Glomerular endothelial cell (primary cell): ENCODE data around the gene SORD. TPM values are rescaled to one million over a fixed set of nuclear protein-coding genes. Genes with fewer than 3 reads are reported as not detected.
"Not testable (repeated sequence)": the region's sequence is repeated elsewhere in the genome, so short reads cannot be mapped to it uniquely, and the experiment has no call there.

Experiments
- DNase-seq: peaks from one replicate; pipeline ENCODE4 v3.0.0-alpha.2; 2011; ENCODE audit warnings: low read depth, low spot score; ENCODE audit errors: extremely low read depth
- total RNA-seq: library from RNA; depleted of rRNA; stranded (reverse); fragments of >200 nt; gene quantifications from 2 replicates; pipeline ENCODE4 v1.2.3, GENCODE V29; 2015

SORD gene
- total RNA-seq, 1 donor from 2014 or later, result 6.4 TPM

DNA sequence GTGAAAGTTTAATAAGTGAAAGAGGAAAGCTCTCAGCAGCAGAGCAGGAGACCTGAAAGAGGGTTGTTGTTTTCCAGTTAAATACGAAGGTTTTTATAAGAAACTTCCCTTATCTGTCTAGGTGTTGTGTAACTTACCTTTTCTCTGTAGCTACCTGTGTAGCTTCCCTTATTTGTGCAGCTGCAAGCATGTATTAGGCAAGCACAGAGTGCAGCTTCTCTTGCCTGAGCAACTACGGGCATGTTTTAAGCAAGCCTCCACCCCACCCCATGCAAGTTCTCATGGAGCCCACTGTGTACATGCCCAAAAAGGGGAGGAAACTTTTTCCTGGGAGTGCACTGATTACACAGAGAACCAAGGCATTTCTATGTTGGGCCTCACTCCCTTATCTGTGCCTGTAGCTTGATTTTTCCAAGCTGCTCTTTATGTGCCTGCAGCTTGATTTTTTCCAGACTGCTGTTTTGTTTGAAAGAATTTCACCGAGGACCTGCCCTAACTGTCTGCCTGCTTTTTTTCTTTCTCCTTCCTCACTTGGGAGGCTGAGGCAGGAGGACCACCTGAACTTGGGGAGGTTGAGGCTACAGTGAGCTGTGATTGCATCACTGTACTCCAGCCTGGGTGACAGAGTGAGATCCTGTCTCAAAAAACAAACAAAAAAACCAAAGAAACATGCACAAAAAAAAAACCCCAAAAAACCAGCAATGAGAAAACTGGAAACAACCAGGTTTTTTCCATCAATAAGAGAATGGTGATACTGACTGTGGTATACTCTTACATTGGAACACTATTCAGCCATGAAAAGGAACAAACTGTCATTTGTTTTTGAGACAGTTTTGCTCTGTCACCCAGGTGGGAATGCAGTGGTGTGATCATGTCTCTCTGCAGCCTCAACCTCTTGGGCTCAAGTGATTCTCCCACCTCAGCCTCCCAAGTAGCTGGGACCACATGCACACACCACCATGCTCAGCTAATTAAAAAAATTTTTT lies 36.0 kb downstream of the SORD start:
- DNase-seq, result not testable (repeated sequence)

DNA sequence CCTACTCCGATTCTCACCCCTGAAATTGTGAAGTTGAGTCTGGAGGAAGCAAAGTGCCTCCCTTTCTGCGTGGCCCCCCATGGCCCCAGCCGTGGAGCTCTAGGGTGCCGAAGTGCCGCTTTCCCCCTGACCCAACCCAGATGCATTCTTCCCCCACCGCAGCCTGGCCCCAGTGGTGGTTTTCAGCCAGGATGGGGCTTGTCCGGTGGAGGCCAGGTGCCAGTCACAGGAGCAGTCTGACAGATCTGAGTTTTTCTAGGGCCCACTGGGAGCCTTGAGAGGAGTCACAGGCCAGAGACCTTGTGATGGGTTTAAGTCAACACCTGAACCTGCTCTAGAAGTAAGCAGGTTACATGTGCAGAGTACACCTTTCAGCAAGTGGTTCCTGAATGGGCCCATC lies 39.3 kb downstream of the SORD start:
- DNase-seq, result not testable (repeated sequence)

DNA sequence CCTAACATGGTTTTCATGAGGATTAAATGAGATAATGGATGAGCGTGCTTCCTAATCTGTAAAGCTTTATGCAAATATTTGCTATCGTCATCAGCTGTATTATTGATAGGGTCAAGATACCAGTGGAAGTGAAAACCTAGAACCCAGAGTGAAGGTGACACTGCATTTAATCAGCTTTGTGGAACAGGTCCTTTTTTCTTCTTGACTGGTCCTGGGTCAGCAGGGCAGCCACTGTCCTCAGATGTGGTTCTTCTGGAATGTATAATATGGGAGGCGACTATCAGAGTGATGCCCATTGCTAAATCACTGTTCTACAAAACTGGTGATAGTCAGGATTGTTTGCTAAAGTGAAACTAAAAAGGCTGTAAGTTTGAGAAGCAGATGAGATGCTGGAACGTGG lies 41.4 kb downstream of the SORD start:
- DNase-seq, result no peak

DNA sequence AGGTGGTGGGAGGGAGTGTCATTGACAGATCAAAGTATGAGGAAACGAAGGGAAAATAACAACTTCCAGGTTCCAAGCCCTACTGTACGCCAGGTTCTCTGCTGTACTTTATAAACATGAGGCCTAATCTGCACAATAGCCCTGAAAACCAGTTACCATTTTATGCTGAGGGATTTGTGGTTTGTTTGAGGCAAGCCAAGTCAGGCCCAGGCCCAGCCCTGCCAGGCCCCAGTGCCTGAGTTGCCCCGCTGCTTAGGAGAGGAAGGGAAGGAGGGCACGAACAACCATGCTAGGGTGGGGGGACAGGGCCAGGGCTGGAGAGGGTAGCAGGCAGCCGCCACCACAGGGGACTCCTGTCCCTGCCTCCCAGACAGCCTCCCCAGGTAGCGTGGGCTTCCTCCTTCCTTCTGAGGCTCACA lies 47.0 kb downstream of the SORD start:
- DNase-seq, result not testable (repeated sequence)

DNA sequence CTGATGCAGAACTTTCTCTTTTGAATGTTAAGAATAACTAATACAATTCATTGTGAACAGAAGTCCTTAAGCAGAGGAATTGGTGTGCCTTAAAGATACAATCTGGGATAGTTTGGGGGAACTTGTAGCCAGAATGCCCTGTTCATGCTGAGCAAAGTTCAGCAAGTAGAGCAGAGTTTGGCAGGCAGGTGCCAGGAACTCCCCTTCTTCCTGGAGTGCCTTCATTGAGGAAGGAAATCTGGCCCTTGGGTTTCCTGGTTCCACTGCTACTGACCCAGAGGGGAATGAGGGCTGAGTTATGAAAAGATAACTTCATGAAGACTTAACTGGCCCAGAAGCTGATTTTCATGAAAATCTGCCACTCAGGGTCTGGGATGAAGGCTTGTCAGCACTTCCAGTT lies 50.6 kb downstream of the SORD start:
- not testable (repeated sequence) for DNase-seq

DNA sequence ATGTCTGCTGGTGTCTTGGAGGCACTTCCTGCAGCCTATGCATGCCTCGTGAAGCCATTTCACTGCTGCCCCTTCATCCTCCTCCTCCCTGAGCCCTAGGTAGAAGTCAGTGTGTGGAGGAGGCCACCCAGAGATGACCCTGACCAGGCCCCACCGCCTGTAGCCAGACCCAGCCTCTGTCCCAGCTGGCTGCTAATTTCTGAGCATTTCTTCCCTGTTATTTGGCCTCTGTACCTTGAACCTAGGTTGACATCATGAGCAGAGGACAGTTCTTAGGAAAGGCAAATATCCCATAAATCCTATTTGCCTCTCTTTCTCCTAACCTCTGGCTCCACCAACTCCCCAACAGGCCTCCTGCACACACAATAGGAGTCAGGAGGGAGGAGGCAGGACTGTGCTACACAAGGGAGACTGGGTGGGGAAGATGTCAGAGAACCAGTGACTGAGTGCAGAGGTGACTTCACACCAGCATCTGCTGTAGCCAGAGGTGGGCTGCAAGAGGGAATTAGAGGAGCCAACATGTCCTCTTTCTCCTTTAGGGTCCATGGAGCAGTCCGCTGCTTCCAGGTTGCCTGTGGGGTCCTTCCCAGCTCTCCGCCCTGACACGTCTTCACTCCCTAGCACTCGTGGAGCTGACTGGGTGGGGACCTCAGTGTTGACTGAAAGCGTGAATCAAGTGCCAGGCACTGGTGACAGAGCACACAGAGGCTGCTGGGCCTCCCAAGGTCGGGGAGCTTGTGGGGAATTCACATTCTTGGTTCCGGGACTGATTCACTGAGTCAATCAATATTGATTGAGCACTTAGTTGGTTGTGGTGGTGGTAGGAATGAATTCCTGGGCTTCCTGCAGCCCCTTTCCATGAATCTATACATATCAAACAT lies 52.7 kb downstream of the SORD start:
- DNase-seq, result not testable (repeated sequence)

DNA sequence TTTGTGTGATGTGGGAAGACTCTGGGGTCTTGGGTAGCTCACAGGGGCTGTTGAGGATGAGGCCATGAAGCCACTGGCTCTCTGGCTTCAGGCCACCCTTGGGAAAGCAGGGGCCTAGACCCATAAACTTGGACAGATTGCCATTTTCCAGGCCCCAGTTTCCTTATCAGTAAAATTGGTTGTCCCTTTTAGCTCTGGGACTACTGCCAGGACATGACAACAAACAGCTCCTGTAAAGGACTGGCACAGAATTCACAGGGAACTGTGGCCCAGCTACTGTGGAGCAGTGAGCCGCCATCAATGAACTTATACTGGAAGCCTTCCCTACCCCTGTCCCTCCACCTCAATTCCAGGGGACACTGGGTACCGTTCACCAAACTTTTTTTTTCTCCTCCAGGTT lies 54.4 kb downstream of the SORD start:
- not testable (repeated sequence) for DNase-seq

DNA sequence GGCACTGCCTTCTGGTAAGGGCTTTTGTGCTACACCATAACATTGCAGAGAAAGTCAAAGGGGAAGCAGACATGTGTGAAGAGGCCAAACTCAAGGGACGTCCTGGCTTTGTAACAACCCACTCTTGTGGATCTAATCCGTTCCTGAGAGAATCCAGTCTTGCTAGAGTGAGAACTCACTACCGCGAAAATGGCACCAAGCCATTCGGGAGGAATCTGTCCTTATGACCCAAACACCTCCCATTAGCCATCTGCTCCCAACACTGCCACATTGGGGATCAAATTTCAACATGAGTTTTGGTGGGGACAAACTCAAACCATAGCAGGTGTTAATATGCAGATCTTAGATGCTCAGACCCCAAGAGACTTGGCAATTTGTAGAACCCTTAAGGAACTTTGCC lies 56.2 kb downstream of the SORD start:
- not testable (repeated sequence) for DNase-seq

DNA sequence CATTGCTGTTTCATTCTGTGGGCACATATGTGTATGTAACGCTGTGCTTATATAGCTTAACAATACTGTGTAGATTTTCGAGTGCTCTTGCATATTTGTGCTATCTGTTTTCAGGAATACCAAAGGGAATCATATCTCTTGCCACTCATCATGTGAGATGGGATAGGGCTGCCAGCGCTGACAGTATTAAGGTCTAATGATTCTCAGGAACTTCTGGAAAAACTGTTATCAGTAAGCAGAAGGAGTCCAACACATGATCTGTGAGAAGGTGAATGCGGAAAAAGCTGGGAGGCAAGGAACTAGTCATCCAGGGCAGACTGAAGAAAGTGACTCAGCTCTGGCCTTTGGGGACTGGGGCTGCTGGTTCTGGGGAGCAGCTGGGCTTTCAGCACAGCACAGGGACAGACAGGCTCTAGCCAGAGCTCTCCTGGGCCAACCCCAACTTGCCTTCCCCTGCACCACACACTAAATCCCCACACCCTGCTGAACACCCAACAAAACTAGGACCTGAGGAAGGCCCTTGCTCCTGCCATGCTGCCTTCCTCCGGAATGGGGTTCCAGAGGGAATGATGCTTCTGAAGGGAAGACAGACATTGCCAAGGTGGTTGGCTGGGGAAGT lies 56.7 kb downstream of the SORD start:
- not testable (repeated sequence) for DNase-seq

DNA sequence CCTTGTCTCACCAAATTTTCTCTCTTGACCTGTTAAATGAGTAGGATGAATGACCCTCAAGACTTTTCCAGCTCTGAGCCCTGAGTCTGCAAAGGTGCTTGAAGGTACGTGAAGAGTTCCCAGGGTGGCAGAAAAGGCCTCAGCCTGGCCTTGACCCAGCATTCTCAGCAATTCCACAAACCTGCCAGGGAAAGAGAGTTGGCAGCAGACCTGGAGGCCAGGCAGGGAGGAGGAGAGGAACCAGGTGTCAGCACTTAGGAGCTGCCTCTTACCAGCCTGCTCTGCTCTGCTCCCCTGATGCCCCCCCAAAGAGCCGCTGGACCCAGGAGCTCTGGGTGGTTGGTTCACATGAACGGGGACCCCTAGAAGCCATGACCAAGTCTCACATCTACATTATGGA lies 57.6 kb downstream of the SORD start:
- not testable (repeated sequence) for DNase-seq

DNA sequence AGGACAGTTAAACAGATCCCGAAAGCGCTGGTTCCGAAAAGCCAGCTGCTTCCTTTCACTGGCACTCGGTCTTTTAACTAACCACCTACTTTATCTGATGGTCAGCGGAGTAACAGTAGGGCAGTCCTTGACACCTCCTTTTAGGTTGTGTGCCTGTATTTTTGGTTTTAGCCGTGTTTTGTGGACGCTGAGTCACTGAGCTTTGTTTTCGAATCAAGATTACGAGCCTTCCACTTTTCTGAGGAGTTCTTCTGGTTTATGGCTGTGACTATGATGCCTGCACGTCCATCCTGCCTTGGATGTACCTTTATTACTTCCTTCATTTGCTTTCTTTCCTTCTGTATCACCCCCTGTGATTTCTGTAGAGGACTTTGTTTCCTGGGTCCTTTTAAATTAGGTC lies 59.4 kb downstream of the SORD start:
- not testable (repeated sequence) for DNase-seq

DNA sequence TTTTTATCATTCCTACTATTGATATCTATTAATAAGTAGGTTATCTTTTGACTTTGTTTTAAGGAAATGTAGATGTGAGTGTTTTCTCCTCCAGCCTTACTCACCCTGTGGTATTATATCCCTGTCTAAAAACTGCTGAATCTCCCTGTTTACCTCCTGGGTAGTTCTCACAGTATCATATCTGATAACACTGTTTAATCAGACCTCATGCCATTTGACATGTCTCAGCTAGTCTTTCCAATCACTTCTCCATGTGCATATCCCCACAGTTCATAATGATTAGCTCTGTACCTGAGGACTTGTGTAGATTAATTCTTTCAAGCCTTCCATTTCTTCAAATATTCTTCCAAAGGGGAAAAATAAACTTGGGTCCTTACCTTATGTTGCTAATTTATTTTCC lies 60.2 kb downstream of the SORD start:
- DNase-seq, result no peak

DNA sequence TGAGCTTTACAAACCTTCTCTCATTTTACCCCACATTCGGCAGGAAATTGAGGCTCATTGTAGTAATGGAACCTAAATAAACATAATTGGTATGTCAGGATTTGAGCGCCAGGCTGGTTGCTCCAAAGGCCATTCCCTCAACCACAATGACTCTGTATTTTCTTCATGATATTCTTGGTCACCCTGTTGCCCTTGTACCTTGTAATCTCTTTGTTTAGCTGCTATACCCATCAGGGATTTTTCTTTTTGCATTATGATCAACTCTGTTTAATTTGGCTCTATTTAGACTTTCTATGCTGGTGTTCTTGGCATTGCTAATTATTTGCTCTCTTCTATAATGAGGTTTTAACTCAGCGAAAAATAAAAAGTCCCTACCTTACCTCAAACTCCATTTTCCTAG lies 61.2 kb downstream of the SORD start:
- no peak for DNase-seq

DNA sequence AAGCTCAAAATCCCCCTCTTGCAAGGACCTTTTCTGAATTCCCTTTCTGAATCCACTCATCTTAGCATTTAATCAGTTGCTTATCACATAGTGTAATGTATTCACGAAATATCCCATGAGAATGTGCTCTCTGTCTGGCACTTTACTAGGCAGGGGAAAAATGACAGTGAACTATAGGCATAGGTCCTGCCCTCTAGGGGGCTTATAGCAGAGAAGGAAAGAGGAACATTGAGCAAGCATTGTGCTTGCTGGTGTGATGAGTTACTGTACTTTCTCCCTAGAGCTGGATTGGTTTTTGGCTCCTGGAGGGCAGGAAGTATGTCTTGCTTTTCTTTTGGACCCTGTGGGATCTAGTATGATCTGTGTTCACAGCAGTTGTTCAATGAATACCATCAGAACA lies 64.5 kb downstream of the SORD start:
- DNase-seq, result no peak

DNA sequence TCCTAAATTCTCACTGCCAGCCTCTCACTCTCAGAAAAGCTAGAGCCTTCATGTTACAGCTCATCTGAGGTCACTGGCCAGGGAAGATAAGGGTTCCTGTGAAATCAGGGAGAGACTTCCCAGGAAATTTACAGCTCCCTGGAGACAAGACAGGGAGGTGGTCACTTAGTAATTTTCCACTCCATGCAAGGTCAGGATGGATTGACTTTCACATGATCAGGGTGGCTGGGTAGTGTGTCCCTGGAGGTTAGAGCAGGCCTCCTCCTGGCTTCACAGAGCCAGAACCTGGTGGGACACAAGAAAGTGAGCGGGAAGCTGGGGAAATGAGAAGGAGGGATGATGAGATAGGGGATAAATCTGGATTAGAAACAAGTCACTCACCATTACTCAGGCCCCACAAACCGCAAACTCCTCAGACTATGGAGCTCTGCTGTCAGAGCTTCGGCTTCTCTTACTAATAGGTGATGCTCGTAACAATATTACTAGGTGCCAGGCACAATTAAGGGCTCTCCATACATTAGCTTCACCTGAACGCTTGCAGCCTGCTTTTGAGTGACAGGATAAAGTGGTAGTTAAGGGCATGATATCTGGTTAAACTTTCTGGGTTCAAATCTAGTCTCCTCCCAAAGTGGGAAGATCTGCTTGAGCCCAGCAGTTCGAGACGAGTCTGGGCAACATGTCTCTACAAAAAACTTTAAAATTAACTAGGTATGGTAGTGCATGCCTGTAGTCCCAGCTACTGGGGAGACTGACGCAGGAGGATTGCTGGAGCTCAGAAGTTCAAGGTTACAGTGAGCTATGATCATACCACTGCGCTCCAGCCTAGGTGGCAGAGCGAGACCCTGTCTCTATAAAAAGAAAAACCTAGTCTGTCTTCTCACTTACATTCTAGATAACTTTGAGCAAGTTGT lies 66.1 kb downstream of the SORD start:
- DNase-seq, result no peak

DNA sequence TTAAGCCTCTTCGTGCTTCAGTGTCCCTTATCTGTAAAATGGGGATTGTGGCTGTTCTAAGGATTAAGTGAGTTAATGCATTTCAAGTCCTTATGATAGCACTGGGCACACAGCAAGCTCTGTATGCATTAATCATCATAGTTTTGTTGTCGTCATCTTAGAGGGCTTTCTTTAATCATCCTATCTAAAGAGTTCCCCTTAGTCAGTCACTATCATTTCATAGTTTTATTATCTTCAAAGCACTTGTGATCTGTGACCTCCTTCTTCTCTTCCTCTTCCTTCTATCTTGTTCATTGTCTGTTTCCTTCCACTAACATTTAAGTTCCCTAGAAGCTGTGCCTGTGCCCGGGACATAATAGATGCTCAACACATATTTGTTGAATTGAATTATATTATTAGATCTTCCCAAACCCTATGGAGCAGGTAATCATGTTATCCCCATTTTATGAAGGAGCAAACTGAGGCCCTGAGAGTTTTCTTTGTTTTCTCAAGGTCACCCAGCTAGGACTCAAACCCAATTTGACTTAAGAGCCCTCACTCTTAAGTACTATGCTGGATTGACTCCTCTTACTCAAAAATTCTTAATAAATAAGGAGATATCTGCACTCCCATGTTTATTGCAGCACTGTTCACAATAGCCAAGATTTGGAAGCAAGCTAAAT lies 66.8 kb downstream of the SORD start:
- no peak for DNase-seq

DNA sequence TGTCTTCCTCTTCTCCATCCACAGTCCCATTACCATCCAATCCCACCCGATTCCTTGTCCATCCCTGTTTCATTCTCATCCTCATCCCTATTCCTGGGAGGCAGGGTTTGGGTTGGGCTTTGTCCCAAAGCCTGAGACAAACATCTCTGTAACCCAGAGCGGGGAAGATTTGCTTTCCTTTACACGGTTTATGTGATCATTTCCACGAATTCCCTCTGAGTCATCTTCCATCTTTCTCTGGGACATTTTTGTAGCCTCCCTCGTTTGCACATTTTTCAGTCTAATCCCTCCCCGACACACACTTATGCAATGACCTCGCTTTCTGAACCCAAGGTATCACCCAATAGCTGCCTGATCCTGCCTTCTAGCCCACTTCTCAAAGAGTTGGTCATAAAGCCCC lies 68.2 kb downstream of the SORD start:
- DNase-seq, result no peak

DNA sequence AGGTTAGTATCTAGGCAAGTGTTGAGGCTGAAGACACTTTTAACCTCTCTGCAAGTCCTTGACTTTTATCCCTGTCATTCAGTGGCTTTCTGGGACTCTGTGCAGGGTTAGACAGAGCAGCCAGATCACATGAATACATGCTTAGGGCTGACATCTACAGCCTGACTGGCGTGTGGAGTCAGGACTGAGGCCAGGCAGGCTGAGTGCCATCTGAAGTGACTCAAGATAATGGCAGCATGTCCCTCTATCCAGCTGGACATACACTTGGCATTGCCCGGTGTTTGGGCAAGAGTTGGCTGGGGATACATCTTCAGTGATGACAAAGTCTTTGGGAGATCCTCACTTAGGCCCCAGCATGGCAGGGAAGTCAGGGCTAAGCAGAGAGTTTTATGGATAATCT lies 68.6 kb downstream of the SORD start:
- no peak for DNase-seq

DNA sequence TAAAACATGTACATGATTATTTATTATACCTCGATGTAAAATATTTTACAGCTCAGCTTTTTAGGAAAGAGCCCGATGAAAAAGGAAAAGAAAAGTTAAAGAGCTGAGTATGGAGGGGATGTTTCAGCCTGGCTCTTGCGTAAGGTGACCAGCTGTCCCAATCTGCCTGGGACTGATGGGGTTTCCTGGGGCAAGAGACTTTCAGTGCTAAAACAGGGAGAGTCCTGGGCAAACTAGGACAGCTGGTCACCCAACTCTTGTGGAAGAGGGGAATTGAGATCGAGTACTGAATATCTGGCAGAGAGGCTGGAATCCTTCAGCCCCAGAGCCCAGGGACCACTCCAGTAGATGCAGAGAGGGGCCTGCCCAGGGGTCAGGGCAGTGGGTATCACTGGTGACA lies 70.0 kb downstream of the SORD start:
- DNase-seq, result no peak
